HG02870 (cell line): ENCODE measurements around the gene PRPF38B.
"Not testable (repeated sequence)": the region's sequence is repeated elsewhere in the genome, so short reads cannot be mapped to it uniquely, and the experiment has no call there.

Experiments used
- ATAC-seq: cut with Tn5 transposase; IDR thresholded peaks from one replicate; pipeline ENCODE4 v1.9.1; 2021; ENCODE audit warnings: mild to moderate bottlenecking, moderate library complexity; ENCODE audit not compliant: unreplicated experiment

The PRPF38B gene, protein sequence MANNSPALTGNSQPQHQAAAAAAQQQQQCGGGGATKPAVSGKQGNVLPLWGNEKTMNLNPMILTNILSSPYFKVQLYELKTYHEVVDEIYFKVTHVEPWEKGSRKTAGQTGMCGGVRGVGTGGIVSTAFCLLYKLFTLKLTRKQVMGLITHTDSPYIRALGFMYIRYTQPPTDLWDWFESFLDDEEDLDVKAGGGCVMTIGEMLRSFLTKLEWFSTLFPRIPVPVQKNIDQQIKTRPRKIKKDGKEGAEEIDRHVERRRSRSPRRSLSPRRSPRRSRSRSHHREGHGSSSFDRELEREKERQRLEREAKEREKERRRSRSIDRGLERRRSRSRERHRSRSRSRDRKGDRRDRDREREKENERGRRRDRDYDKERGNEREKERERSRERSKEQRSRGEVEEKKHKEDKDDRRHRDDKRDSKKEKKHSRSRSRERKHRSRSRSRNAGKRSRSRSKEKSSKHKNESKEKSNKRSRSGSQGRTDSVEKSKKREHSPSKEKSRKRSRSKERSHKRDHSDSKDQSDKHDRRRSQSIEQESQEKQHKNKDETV

DNA sequence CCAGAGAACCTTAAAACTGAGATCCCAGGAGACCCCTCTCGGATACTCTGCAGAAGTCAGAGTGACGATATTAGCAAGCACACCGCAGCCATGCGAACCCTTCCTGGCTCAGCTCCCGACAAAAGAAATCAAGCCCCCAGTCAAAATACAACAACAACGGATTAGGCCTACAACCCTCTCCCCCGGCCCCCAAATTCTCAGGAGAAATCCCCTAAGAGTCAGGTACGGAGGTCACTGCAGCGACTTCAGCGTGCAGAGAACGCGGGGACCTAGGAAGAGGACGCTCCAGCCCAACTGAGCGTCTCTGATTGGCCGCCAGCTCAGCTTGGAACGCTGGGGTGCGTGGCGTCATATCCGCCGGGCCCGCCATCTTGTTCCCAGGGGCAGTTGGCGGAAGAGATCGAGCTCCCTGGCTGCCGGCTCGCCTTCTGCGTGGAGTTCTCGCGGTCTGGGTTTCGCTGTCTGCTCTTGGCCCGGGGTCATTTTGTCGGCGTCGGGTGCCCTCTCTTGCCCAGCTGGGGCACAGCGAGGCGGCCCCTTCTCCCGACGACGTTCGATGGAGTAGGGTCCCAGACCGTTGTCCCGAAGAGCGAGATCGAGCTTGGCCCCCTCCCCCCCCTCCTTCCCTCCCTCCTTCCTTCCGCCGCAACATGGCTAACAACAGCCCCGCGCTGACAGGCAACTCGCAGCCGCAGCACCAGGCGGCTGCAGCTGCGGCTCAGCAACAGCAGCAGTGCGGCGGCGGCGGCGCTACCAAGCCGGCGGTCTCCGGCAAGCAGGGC lies at the start of gene PRPF38B:
Gene PRPF38B, plus strand, starts transcription at position 369 of the 782 bp plus-strand sequence. Its CDS starts 282 bp downstream, at position 651.
- peak; percentile 90 for ATAC-seq

DNA sequence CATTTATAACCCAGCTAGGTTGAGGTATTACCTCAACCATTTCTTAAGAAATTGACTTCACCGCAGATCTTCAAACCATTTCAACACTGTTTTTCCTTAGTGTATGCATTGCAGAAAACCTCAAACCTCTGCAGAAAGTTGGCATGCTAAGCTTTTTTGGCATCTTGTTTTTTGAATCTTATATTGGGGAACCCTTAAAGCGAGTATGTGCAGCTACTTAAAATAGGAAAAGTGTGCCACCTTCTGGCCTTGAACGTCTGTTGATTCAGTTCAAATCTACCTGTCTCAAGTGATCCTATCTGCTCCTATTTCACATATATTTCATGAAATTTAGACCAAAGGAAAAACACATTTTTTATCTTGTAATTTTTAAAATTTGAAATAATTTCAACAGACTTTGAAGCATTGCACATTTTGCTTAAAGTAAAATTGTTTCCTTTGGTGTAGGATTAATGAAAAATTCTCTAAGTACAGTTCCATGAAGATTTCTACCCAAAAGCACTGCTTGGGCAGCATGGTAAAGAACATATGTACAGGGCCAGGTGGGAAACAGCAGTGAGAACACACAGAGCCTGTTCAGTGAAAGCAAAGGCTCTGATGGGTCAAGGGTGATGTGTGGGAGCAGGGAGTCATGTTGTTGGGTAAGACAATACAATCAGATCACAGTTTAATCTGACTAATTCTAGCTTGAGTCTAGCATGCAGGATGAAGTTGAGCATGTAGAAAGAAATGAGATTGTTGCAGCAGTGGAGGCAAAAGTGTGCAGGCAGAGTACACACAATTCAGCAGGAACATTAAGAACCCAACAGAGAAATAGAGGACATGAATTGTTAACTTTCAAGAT lies 48.4 kb upstream of the PRPF38B start:
- peak; percentile 57 for ATAC-seq

DNA sequence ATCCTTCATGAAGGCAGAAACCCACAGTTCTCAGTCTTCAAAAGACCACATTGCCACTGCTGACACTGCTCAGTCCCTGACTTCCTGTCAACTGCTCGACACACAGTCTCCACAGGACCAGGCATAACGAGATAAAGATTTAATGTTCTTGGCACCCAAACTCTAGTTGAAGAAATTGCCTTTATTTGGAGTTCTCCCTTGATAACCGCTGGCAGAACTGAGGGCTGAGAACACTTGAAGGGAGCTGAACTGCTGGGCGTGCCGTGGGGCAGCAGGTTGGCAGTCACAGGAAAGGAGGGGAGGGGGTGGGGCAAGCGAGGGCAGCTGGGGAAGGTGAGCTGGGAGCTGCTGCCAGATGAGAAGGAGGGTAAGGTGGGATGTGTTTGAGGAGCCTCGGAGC lies 47.1 kb upstream of the PRPF38B start:
- no peak for ATAC-seq

DNA sequence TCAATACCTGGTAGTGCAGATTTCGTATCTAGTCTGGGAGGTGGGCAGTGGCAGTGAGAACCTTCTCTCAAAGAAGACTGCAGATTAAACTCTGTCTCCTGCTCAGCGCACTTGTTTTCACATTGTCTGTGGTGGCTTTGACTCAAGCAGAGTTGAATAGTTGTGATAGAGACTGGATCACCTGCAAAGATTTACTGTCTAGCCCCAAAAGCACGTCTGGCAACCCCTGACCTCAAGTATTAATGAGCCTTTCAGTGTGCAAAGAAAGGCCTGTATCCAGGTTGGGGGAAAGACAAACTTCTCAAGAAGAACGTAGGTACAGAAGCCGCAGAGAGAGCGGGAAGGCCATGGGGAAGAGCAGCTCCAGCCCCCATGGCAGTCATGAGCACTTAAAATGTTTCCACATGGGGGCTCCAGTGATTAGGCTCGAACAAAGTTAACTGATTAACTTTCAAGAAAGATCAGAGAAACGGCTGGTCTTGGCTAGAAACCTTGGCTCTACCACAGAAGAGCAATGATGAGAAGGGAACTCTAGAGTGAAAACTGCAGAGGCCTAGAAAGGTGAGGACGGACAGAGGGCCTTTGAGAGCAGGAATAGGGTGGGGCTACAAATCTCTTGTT lies 46.4 kb upstream of the PRPF38B start:
- ATAC-seq: no peak

DNA sequence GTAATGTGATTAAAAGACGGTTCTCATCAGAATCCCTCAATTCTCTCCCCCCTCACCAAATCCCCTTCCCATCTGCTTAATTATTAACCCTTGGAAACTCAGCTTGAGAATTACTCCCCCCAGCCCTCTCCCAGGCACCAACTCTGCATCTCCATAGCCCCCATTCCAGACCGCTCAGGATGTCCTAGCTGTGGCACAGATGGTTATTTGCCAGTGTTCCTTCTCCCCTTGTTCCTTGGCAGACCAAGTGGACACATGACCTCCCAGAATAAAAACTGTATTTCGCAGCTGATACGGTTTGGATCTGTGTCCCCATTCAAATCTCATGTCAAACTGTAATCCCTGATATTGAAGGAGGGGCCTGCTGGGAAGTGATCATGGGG lies 45.9 kb upstream of the PRPF38B start:
- no peak for ATAC-seq

DNA sequence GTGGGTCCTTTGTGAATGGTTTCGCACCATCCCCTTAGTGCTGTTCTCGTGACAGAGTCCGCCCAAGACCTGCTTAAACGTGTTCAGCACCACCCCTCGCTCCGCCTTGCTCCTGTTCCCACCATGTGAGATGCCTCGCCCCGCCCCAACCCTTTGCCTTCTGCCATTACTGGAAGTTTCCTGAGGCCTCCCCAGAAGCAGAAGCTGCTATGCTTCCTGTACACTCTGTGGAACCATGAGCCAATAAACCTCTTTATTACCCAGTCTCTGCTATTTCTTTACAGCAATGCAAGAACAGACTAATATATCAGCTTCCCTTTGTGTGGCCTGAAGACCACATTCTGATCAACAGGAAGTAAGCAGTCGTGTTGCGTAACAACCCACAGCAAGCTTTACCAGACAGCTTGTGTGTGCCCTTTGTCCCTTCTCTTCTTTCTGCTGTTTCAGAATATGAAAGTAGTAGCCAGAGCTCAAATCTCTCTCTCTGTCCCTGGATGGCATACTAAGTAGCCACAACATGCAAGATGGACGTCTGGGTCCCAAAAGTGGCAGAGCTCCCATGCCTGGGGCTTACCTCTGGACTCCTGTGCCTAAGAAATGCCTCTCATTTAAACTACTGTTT lies 45.4 kb upstream of the PRPF38B start:
- ATAC-seq: no peak

DNA sequence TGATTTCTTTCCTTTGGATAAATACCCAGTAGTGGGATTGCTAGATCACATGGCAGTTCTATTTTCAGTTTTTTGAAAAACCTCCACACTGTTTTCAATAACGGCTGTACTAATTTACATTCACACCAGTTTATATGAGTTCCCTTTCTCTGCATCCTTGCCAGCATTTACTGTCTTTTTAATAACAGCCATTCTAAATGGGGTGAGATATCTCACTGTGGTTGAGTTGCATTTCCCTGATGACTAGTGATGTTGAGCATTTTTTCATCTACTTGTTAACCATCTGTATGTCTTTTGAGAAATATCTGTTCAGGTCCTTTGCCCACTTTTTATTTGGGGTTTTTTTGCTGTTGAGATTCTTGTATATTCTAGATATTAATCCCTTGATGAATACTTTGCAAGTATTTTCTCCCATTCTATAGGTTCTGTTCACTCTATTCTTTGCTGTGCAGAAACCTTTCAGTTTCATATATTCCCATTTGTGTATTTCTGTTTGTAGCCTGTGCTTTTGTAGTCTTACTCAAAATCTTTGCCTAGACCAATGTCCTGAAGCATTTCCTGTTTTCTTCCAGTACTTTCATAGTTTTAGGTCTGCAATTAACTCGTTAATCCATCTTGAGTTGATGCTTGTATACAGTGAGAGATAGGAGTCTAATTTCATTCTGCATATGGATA lies 38.5 kb upstream of the PRPF38B start:
- no peak for ATAC-seq

DNA sequence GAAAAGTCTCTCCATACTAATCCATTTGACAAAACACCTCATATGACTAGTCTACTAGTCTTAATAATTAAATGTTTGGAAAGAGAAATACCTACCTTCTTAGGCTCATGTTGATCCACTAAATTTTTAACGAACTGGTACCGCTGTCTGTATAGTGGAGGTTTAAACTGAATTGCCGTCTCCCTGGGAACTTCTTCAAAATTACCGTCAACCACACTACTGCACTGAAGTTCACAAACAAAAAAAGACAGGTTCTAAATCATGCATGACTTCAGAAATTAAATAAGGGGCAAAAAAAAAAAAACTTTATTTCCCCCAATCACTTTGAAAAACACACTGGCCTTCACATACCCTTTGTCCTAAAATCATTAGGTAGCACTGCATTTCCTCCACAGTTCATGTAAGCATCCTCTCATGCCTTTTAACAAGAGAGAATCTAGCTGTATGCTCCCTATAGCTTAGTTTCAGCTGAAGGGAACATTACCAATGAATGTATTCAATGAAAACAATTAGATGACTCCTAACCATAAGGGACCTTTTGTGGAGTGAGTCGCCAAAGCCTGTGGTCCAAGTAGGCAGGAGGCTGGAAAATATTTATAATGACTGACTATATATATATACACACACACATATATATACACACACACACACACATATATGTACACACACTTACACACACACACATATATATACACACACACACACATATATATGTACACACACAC lies 34.6 kb upstream of the PRPF38B start:
- ATAC-seq: no peak

DNA sequence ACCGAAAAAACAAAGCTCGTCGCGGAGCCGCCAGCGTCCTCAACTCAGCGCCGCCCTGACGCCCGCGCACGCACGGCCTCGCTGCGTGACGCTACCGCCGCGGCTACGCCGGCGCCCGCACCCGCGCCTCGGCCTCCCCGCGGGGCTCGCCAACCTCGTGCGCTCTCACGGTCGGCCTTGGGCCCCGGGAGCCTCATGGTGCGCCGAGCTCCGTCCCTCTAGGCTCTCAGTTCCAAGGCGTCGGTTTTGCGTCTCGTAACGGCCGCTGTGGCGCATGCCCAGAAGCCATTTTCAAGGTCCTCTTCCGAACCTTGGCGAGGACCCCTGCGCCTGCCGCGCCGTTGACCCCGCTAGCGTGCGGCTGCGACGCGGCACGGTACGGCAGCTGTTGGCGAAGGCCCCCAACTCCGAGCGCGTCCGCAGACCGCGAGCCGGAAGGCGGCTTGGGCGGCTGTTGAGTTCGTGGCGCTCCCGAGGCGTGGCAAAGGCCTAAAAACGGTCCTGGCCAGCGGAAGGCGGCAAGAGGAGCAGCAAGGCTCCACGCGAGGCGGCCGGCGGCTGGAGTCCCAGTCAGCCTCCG lies 31.0 kb upstream of the PRPF38B start, which contains the start of gene HENMT1:
Gene HENMT1, minus strand, starts transcription at position 64 of the 580 bp plus-strand sequence. CDS start 1,209 bp downstream, outside the sequence.
- peak; percentile 66 for ATAC-seq

DNA sequence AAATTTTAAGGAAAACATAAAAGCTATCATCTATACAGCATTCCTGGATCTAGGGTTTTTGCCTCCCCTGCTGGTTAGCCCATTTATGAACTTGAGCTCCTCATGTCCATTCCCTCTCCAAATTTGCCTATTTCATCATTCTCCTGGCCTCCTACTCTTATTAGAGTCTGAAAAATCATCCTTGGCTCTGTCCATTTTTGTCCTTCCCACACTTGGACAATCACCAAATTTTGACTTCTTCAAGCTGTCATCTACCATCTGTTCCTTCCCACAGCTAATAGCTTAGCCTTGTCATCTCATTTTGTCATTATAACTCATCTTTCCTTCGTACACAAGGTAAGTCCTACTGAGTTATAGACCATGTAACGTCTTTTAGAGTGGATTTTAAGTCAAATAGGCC lies 29.0 kb upstream of the PRPF38B start:
- no peak for ATAC-seq

DNA sequence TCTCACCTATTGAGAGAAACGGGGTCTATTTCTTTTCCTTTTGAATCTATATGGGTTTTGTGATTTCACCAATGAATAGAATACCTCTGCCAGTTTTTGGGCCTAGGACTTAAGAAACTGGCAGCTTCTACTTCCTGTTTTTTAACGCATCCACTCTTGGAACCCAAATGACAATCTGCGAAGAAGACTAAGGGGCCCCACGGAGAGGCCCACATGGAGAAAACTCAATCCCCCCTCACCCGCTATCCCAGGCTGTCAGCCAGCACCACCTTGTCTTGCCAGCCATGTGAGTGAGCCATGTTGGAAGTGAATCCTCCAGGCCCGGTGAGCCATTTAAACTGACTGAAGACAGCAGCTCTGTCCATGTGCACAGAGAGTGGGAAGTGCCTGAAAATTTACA lies 27.6 kb upstream of the PRPF38B start:
- ATAC-seq: no peak

DNA sequence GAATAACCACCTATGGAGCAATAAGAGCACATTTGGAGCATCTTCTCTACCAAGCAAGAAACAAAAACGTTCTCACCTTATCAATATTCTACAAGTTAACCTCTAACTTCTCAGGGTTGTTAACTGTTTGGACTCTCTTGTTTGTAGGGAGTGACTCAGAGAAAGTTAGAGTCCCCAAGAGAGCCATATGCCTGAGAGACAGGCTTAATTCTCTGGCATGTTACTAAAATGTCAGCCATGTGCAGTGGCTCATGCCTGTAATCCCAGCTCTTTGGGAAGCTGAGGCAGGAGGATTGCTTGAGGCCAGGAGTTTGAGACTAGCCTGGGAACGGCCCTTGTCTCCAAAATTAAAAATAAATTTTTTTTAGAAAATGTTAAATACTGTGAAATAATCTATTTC lies 27.0 kb upstream of the PRPF38B start:
- no peak for ATAC-seq

DNA sequence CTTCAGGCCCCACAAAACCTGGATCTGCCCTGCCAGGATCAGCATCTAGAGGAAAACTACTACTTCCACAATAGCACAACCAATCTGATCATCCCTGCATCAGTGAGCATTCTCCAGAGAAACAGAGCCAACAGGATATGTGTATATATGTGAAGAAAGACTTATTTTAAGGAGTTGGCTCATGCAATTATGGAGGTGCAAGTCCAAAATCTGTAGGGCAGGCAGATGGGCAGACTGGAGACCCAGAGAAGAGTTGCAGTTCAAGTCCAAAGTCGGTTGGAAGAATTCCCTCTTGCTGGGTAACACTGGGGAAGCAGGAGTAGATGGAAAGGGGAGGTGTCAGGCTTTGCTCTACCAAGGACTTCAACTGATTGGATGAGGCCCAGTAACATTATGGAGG lies 26.3 kb upstream of the PRPF38B start:
- ATAC-seq: no peak

DNA sequence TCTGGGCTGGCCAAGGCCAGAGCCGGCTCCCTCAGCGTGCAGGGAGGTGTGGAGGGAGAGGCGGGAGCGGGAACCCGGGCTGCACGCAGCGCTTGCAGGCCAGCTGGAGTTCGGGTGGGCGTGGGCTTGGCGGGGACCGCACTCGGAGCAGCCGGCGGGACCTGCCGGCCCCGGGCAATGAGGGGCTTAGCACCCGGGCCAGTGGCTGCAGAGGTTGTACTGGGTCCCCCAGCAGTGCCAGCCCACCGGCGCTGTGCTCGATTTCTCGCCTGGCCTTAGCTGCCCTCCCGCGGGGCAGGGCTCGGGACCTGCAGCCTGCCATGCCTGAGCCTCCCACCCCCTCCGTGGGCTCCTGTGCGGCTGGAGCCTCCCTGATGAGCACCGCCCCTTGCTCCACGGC lies 24.7 kb upstream of the PRPF38B start:
- not testable (repeated sequence) for ATAC-seq

DNA sequence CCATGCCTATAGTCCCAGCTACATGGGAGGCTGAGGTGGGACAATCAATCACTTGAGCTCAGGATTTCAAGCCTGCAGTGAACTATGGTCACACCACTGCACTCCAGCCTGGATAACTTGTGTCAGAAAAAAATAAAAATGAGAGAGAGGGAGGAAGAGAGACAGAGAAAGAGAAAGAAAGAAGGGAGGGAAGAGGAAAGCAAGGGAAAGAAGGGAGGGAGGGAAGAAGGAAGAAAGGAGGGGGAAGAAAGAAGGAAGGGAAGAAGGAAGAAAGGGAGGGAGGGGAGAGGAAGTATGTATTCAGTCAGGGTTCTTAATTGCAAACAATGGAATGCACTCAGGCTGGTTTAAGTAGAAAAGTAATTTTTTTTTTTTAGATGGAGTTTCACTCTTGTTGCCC lies 23.3 kb upstream of the PRPF38B start:
- no peak for ATAC-seq

DNA sequence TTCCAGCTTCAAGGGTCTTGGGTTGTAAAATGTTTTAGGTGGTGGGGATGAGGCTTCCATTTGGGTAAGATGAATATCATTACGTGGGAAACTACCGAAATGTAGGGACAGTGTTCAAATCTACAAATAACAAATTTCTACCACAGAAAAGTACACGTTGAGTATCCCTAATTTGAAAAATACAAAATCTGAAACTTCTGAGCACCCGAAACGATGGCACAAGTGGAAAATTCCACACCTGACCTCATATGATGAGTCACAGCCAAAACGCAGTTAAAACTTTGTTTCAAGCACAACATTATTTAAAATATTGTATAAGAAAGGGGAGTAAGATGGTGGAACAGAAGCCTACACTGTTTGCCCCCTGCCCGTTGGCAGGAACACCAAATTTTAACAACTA lies 22.4 kb upstream of the PRPF38B start:
- no peak for ATAC-seq

DNA sequence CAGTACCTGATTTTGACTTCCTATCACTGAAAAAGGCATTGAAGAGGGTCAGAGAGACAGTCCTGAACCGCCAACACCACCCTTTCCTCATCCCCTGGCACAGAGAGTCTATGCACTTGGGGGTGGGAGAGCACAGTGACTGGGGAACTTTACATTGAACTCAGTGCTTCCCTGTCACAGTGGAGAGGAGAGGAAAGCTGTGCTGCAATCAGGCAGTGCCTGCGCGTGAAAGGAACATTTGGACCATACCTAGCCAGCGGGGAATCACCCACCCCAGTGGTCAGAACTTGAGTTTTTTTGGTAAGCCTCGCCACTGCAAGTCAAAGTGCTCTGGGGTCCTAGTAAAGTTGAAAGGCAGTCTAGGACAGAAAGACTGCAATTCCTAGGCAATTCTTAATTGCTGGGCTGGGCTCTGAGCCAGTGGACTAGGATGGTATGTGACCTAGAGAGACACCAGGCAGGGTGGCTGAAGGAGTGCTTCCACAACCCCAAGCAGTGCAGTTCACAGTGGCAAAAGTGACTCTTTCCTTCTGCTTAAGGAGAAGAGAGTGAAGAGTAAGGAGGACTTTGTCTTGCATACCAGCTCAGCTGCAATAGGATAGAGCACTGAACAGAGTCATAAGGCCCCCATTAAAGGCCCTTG lies 21.9 kb upstream of the PRPF38B start:
- no peak for ATAC-seq

DNA sequence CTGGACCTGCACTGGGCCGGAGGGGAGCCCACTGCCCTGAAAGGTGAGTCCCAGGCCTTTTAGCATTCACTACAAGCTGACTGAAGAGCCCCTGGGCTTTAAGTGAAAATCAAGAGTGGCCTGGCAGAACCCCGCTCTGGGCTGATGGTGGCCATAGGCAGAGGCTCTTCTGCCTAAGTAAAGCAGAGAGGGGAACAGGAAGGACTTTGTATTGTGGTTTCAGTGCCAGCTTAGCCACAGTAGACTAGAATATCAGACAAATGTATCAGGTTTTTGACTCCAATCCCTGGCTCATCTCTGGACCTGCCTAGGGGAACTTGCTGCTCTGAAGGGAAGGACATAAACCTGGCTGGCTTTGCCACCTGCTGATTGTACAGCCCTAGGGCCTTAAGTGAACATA lies 21.0 kb upstream of the PRPF38B start:
- no peak for ATAC-seq
